Hindlimb muscle (tissue), 1 donor: ENCODE measurements around the gene C1orf167. TPM values are rescaled to one million over a fixed set of nuclear protein-coding genes. Genes with fewer than 3 reads are reported as not detected.
"Not testable (repeated sequence)": the region's sequence is repeated elsewhere in the genome, so short reads cannot be mapped to it uniquely, and the experiment has no call there.

Source experiments
- DNase-seq: peaks from one replicate; pipeline ENCODE4 v3.0.0-alpha.2; 2013
- polyA plus RNA-seq: library from polyadenylated mRNA; unstranded; fragments of 120-200 nt; gene quantifications from one replicate; pipeline ENCODE4 v1.2.1, GENCODE V29; 2013; ENCODE audit not compliant: insufficient read length

Gene C1orf167
- polyA plus RNA-seq, 1 donor = 7.2 TPM

- DNase-seq = not testable (repeated sequence)
Observed at GRCh38 chr1:11803924-11804665, 42.1 kb downstream of the C1orf167 start.

DNA sequence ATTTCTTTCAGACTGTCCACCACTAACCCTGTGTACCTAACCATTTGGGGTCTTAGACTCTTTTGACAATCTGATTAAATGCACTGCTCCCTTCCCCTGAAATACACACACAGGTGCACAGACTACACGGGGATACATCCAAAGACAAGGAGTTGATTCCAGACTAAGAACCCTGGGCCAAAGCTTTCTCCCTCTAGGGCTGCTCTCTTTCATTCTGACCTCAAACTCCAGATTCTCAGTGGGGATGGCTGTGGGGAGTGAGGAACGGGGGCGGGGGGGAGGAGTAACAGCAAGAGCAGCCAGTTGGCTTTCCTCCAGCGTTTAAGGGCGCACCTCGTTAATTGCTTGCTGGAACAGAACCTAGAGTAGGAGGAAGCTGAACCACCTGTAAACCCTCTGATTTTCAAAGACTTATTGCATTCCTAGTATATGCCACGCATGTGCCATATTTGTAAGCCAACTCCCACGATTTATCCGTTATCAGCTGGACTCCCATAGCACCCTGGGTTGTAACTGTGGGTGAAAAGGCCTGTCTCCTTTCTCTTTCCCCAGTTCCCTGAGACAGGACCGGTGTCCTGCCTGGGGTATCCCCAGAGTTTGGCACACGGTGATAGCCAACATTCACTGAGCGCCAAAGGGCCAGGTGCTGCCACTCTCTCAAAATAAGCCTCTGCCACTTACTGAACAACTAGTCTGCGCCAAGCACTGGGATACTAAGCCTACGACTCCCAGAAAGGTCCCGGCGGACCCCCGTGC, 42.9 kb downstream of the C1orf167 start:
- no peak for DNase-seq

DNA sequence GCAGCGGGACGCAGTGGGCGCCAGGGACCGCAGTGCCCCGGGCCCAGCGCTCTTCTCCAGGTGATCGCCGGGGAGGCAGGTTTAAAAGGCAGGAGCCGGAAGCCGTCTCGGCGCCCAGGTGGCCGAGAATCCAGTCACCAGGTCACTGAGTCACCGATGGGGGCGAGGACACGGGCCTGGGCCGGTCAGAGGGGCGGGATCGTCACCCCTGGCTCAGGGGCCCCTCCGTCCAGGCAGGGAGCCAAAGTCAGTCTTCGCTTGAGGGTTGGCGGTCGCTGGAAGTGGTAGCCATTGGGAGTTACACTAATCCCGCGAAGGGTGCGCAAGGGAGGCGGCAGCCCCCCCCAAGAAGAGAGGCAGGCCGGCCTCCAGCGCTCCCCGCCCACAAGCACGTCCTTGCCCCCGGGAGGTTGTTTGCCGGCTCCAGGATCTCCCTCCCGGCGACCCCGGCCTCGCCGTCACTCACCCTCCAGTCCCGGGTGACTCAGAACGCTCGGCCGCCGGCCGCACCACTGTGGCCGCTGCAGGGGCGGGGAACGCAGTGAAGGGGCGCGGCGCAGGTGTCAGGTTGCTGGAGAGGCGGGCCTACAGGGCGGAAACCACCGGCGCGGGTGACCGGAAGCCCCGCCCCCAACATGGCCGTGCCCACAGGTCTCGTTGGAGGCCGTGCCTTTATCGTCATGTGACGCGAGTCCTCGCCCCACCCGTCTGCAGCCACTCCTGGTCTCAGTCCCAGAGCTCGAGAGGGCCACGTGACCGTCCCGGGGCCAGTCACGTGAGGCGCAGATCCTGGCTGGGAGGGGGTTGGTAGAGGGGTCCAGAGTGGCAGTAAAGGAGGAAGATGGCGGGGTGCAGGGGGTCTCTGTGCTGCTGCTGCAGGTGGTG, 43.7 kb downstream of the C1orf167 start, which contains the start of the genes CLCN6 and MTHFR:
TSS of gene CLCN6 (plus strand) at position 770 of the 885 bp plus-strand sequence. CDS start at position 842, 72 bp downstream.
TSS of gene MTHFR (minus strand) at position 543 of the 885 bp plus-strand sequence. CDS start 2,848 bp downstream, outside the sequence.
- peak; percentile 99 for DNase-seq

GRCh38 chr1:11806307-11806936, 44.4 kb downstream of the C1orf167 start:
- DNase-seq = no peak

- DNase-seq = no peak
Observed at GRCh38 chr1:11807133-11807532, 45.1 kb downstream of the C1orf167 start.

DNA sequence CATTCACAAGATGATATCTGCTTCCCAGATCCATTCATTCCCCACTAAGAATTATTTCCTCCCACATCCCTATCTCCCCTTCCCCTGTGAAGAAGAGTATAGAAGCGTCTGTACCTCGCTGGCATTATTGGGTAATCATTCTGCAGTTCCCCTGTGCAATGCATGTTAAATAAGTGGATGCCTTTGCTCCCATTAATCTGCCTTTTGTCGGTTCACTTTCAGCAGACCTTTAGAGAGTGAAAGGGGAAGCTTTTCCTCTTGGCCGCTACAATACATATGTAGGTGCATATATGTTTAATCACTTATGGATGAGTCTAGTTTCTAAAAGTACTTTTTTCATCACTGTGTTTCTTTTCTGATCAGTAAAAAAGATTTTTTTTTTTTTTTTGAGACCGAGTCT, 51.0 kb downstream of the C1orf167 start:
- DNase-seq = no peak

GRCh38 chr1:11817192-11817591, 55.2 kb downstream of the C1orf167 start:
- DNase-seq = no peak

DNA sequence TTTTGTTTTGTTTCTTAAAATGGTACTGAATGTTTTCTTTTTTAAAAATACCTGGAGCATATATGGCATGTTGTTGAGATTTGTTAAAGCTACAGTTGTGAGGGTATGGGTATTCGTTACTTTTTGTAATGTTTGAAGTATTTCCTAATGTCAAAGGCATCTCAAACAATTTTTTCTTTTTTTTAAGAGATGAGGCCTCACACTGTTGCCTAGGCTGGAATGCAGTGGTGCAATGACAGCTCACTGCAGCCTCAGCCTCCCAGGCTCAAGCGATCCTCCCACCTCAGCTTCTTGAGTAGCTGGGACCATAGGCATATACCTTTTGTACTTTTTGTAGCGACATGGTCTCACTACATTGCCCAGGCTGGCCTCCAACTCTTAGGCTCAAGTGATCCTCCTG, 60.1 kb downstream of the C1orf167 start:
- no peak for DNase-seq

- DNase-seq = no peak
Observed at GRCh38 chr1:11823366-11824137, 61.6 kb downstream of the C1orf167 start.

- no peak for DNase-seq
Observed at GRCh38 chr1:11825131-11825530, 63.1 kb downstream of the C1orf167 start.

- no peak for DNase-seq
Observed at GRCh38 chr1:11826946-11827345, 65.0 kb downstream of the C1orf167 start.

- DNase-seq = no peak
Observed at GRCh38 chr1:11828511-11828910, 66.5 kb downstream of the C1orf167 start.

DNA sequence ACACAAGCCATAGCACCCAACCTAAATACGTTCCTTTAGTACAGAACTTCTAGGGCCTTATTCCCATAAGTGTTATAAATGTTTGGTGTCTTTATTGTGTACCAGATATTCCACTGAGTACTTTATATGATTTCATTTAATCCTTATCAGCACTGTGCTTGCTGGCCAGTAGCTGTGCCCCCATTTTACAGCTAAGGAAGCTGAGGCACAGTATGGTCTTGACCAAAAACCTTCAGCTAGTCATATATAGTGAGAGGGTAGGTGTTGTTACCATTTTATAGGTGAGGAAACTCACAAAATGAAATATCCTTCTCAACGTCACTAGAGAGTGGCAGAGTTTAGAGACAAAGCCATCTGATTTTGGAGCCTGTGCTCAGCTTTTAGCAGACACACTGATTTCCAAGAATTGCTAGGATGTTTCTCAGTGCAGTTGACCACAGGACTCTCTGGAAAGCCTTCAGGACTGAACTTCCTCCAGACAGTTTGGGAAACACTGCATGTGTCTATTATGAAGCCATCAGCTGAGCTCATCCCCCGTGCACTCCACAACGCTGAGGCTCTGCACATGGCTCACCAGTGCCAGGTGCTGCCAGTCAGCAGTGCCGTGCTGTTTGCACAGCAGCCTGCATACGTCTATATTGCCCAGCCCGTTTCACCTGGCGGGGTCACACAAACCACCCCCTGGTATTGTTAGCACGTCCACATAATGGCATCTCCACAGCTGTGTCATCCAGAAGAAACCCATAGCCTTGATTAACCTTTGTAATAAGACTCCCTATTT, 70.1 kb downstream of the C1orf167 start:
- no peak for DNase-seq

DNA sequence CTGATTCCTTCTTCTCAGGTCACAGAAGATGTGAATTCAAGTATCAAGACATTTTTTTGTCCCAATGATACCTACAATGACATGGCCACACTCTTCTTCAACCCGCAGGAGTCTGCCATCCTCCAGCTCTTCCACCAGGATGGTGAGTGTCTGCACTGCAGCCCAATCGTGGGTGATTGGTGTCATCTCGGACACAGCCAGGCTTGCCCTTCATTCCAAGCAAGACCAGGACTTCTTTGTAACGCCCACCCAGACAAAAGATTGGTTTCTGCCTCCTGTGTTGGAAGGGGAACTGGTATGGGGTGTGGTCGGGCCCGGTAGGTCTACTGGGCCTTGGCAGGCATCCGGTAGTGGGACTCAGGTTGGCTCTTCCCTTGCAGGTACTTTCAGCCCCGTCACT, 71.5 kb downstream of the C1orf167 start:
- DNase-seq = no peak

- DNase-seq = no peak
Observed at GRCh38 chr1:11833900-11834299, 71.9 kb downstream of the C1orf167 start.

GRCh38 chr1:11835441-11836225, 73.6 kb downstream of the C1orf167 start:
- no peak for DNase-seq

DNA sequence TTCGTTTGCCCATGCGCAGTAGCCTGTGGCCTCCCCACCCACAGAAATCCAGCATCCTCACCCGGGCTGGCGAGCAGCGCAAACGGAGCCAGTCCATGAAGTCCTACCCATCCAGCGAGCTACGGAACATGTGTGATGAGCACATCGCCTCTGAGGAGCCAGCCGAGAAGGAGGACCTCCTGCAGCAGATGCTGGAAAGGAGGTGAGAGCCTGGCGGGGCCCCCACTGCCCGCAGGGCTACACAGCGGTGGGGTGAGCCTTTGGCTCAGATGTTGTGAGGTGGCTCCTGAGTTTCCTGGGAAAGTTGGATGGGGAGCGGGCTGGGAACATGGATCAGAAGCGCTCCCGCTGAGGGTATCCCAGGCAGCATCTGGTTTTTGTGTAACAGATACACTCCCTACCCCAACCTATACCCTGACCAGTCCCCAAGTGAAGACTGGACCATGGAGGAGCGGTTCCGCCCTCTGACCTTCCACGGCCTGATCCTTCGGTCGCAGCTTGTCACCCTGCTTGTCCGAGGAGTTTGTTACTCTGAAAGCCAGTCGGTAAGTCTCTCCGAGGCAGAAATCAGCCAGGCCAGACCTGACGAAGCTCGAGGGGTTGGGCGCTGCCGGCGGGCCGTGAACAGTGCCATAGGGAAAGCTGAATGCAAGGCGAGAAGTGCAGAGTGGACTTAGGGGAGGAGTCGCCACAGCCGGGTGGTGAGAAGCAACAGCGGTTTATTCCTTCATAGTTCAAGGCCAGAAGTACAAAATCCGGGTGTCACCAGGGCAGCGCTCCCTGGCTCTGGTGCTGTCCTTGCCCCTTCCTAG, 75.2 kb downstream of the C1orf167 start:
- no peak for DNase-seq

DNA sequence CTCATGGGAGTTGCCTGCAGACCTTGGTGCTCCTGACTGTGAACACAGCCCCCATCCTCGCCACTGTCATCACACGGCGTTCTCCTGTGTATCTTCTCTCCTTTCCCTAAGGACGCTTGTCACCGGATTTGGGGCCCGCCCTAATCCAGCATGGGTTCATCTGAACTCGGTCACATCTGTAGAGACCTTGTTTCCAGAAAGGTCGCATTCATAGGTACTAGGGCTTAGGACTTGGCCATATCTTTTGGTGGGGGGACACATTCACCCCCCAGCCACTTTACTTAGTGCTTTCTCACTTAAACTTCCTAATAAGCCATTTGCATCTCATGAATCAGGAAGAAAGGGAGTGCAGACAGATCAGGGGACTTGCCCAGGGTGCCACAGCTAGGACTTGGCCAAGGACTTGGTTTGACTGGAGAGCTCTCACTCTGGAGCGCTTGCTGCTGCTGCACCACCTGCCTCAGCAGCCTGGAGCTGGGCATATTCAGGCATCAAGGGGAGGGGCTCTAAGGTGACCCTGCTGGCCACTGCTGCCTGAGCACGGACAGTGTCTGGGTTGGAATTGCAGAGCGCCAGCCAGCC, 75.9 kb downstream of the C1orf167 start:
- no peak for DNase-seq
